Activated B cell treated with CpG ODN at 0.5 μM for 24 hours (primary cell): ENCODE data around the gene TMEM263. TPM values are rescaled to one million over a fixed set of nuclear protein-coding genes. Genes with fewer than 3 reads are reported as not detected.

Experiments
- ATAC-seq: fragments of 200-7000 bp; cut with Tn5 transposase; one replicate; pipeline ENCODE4 v1.10.0; 2021; ENCODE audit warnings: low read depth, mild to moderate bottlenecking, moderate library complexity
- CTCF ChIA-PET: fragments of 350-600 bp; sonication (Branson Sonifier 250); formaldehyde crosslinking; loops from one replicate; lab custom pipeline; 2021; ENCODE audit warnings: antibody characterized with exemption; lab: Charles Lee
- POLR2A ChIA-PET: fragments of 350-600 bp; sonication (Branson Sonifier 250); formaldehyde crosslinking; loops from one replicate; lab custom pipeline; 2021; ENCODE audit warnings: antibody characterized with exemption; lab: Charles Lee
- DNase-seq: peaks from one replicate; pipeline ENCODE4 v3.0.0; 2022
- H3K27ac Mint-ChIP-seq: one replicate; pipeline ENCODE4 v1.8.0; 2020; ENCODE audit warnings: mixed read lengths
- H3K27me3 Mint-ChIP-seq: one replicate; pipeline ENCODE4 v1.8.0; 2021; ENCODE audit warnings: mixed read lengths
- H3K36me3 Mint-ChIP-seq: one replicate; pipeline ENCODE4 v1.8.0; 2021; ENCODE audit warnings: low read depth, mixed read lengths
- H3K4me1 Mint-ChIP-seq: one replicate; pipeline ENCODE4 v1.8.0; 2021; ENCODE audit warnings: mixed read lengths
- H3K4me3 Mint-ChIP-seq: one replicate; pipeline ENCODE4 v1.8.0; 2020; ENCODE audit warnings: mild to moderate bottlenecking, mixed read lengths
- H3K9me3 Mint-ChIP-seq: one replicate; pipeline ENCODE4 v1.8.0; 2020; ENCODE audit warnings: mixed read lengths
- CTCF ChIP-seq: fragments of 200-600 bp; IDR thresholded peaks from one replicate; pipeline ENCODE4 v1.8.0; 2022; ENCODE audit warnings: antibody characterized with exemption, mild to moderate bottlenecking
- intact Hi-C: fragments of 100-400 bp; cut with micrococcal nuclease; formaldehyde crosslinking; loops from one replicate; pipeline ENCODE4 v1.15.1; 2024
- total RNA-seq: library from RNA; stranded (reverse); gene quantifications from 2 replicates; pipeline ENCODE4 v1.2.3, GENCODE V29; 2022

The TMEM263 gene
- total RNA-seq, 1 donor from 2014 or later = 15.1 TPM

DNA sequence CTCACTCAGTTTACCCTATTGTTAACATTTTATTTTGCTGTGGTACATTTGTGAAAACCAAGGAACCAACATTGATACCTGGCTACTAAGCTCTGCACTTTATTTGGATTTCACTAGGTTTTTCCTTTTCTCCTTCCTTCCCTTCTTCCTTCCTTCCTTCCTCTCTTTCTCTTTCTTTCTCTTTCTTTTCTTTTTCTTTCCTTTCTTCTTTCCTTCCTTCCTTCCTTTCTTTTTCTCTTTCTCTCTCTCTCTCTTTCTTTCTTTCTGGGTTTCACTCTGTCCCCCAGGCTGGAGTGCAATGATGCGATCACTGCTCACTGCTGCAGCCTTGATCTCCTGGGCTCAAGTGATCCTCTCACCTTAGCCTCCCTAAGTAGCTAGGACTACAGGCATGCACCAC is 29.1 kb upstream of the TMEM263 start:
- TF ChIP-seq CTCF = no peak
- ChIA-PET POLR2A (no interaction called here), CTCF (no interaction called here)
- intact Hi-C loops = no loop called here
- Mint-ChIP-seq H3K9me3 (peaks cover 17% of the 10 kb centered on the region), H3K4me1 (no peaks in the 10 kb centered on the region), H3K36me3 (no peaks in the 10 kb centered on the region), H3K27ac (no peak overlapping the region), H3K4me3 (no peak overlapping the region), H3K27me3 (peaks cover 65% of the 10 kb centered on the region)
- no peak for DNase-seq
- no peak for ATAC-seq

GRCh38 chr12:106934277-106934676 is 21.4 kb upstream of the TMEM263 start:
- no peak for TF ChIP-seq CTCF
- Mint-ChIP-seq H3K27ac (no peak overlapping the region), H3K36me3 (no peaks in the 10 kb centered on the region), H3K9me3 (peaks cover 3% of the 10 kb centered on the region), H3K27me3 (peaks cover 65% of the 10 kb centered on the region), H3K4me1 (no peaks in the 10 kb centered on the region), H3K4me3 (no peak overlapping the region)
- intact Hi-C loops = no loop called here
- POLR2A ChIA-PET = no interaction called here
- no peak for DNase-seq
- CTCF ChIA-PET = no interaction called here
- ATAC-seq = no peak

- ChIA-PET POLR2A (no interaction called here), CTCF (no interaction called here)
- Mint-ChIP-seq H3K4me3 (no peak overlapping the region), H3K4me1 (no peaks in the 10 kb centered on the region), H3K36me3 (no peaks in the 10 kb centered on the region), H3K9me3 (peaks cover 3% of the 10 kb centered on the region), H3K27me3 (peaks cover 36% of the 10 kb centered on the region), H3K27ac (no peak overlapping the region)
- DNase-seq (no peak), ATAC-seq (no peak)
- no peak for TF ChIP-seq CTCF
- intact Hi-C loops = no loop called here
Observed at GRCh38 chr12:106941481-106942156, 14.1 kb upstream of the TMEM263 start.

DNA sequence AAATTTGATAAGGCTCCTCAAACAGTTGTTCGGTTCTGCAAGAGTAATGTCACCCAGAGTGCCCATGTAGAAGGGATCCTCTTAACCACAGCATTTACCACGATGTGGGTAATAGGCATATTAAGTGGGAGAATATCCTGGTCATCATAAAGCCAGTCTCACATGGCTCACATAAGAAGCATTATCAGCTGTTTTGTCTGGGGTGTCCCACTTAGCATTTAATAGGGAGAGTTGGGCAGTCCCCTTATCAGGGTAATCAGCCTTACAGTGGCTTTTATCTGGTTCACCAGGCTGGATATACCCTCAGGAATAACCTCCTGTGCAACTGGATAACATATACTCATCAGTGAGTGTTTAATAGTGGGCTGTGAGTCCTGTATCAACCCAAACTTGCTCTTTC is 12.9 kb upstream of the TMEM263 start:
- CTCF ChIA-PET = no interaction called here

More for the DNA sequence above, 12.9 kb upstream of the TMEM263 start:
- H3K36me3 Mint-ChIP-seq = no peaks in the 10 kb centered on the region
- no peak for ATAC-seq
- no peak for DNase-seq
- H3K4me3 Mint-ChIP-seq = no peak overlapping the region
- TF ChIP-seq CTCF = no peak
- H3K27ac Mint-ChIP-seq = no peak overlapping the region
- intact Hi-C loops = no loop called here
- peaks cover 7% of the 10 kb centered on the region for H3K9me3 Mint-ChIP-seq
- H3K4me1 Mint-ChIP-seq = no peaks in the 10 kb centered on the region
- H3K27me3 Mint-ChIP-seq = peaks cover 31% of the 10 kb centered on the region
- POLR2A ChIA-PET = no interaction called here
